GM23248 (cell line): ENCODE data around the gene SLC12A1.

Source experiments
- EZH2 ChIP-seq: fragments of 200-600 bp; sonication (generic); IDR thresholded peaks from 2 replicates; pipeline ENCODE4 v1.6.1; 2018; ENCODE audit warnings: antibody characterized with exemption, mild to moderate bottlenecking; ENCODE audit not compliant: insufficient read depth, poor library complexity, severe bottlenecking
- EZH2phosphoT487 ChIP-seq: fragments of 200-600 bp; sonication (generic); IDR thresholded peaks from 2 replicates; pipeline ENCODE4 v1.6.1; 2018; ENCODE audit warnings: antibody characterized with exemption, moderate library complexity, mild to moderate bottlenecking, low read depth; ENCODE audit not compliant: insufficient read depth

DNA sequence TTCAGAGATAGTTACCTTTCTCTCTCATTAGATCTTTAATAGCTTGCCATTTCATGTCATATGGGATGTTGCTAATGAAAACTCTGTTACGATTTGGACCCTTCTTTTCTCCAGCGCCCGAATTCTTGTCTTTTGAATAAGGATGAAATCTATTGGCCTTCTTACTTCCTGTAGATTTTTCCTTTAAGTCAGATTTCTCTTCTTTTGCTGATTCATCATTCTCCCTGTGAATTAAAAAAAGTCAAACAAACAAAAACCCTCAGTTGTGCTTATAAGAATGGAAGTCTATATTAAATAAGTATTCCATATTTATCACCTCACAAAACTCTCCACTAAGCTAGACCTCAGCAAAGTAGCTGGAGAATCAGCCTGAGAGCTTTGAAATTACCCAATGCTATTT is 37.5 kb upstream of the SLC12A1 start:
- TF ChIP-seq EZH2 (no peak), EZH2phosphoT487 (no peak)
